ENCODE data around the gene LPXN.

Gene LPXN

GRCh38 chr11:58511636-58512035 is 64.0 kb downstream of the LPXN start:
- DNase-seq = no peak

GRCh38 chr11:58509748-58510147 is 65.9 kb downstream of the LPXN start:
- DNase-seq = no peak

- DNase-seq = no peak
These were observed 66.8 kb downstream of the LPXN start for GRCh38 chr11:58508814-58509213.

- DNase-seq = no peak
These were observed 67.7 kb downstream of the LPXN start, which contains the start of gene OR5B21 for GRCh38 chr11:58508005-58508404. OR5B21 (minus strand) TSS chr11:58508105; CDS start chr11:58508105, 0 bp downstream.

- DNase-seq = no peak
These were observed 68.3 kb downstream of the LPXN start for GRCh38 chr11:58507355-58507754.

GRCh38 chr11:58506935-58507334 is 68.7 kb downstream of the LPXN start:
- no peak for DNase-seq

GRCh38 chr11:58505849-58506248 is 69.8 kb downstream of the LPXN start:
- no peak for DNase-seq

- no peak for DNase-seq
These were observed 71.4 kb downstream of the LPXN start for GRCh38 chr11:58504232-58504631.

- no peak for DNase-seq
These were observed 72.2 kb downstream of the LPXN start for GRCh38 chr11:58503361-58503856.

GRCh38 chr11:58502004-58502403 is 73.7 kb downstream of the LPXN start:
- DNase-seq = no peak

- DNase-seq = no peak
These were observed 77.2 kb downstream of the LPXN start for GRCh38 chr11:58498464-58498863.

GRCh38 chr11:58497951-58498350 is 77.7 kb downstream of the LPXN start:
- DNase-seq = no peak

- no peak for DNase-seq
These were observed 79.8 kb downstream of the LPXN start for GRCh38 chr11:58495906-58496305.

- DNase-seq = no peak
These were observed 81.6 kb downstream of the LPXN start for GRCh38 chr11:58494101-58494500.

GRCh38 chr11:58493676-58494075 is 82.0 kb downstream of the LPXN start:
- no peak for DNase-seq

- DNase-seq = no peak
These were observed 84.8 kb downstream of the LPXN start for GRCh38 chr11:58490827-58491226.

GRCh38 chr11:58487170-58487569 is 88.5 kb downstream of the LPXN start:
- no peak for DNase-seq

GRCh38 chr11:58485961-58486360 is 89.7 kb downstream of the LPXN start:
- no peak for DNase-seq

All from activated CD4-positive, alpha-beta T cell treated with anti-CD3 and anti-CD28 coated beads, Interleukin-2, amount 50 U/mL, for 1 hour (primary cell).